ENCODE measurements around the gene ZFP36. TPM values are rescaled to one million over a fixed set of nuclear protein-coding genes. Genes with fewer than 3 reads are reported as not detected.
A peak's percentile ranks its signal among the peaks of the same experiment; 100 is the strongest.

The ZFP36 gene
- total and polyA plus RNA-seq, 4 experiments from 2014 or later: 151 to 191 (median 158) TPM

DNA sequence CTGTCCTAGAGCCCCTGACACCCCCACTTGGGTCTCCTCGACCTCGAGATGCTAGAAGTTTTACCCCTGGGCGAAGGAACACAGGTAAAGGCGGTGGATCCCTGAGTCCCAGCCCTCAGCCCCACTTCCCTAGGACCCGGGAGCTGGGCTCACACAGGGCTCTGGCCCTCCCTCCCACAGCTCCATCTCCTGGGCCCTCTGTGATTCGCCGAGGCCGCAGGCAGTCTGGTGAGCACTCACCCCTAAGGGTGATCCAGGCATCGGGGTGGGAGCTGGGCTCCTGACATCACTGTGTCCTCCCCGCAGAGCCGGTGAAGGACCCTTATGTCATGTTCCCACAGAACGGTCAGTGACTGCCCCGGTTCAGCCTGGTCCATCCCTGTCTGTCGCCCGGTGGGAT lies 14.1 kb downstream of the ZFP36 start:
- Mint-ChIP-seq H3K4me1 (peaks cover 0 to 4% (median 0%) of the 10 kb centered on the region in 4 donors), H3K36me3 (peaks cover 11 to 24% of the 10 kb centered on the region in 2 donors), H3K9me3 (no peaks in the 10 kb centered on the region), H3K27ac (peak overlapping the region in 1 of 7 donors; percentile 48), H3K4me3 (no peak overlapping the region), H3K27me3 (no peaks in the 10 kb centered on the region)
- no peaks in the 10 kb centered on the region for H3K27me3 ChIP-seq (ENCODE audit: insufficient read depth, low read length)
- no peak overlapping the region for H3K27ac ChIP-seq (ENCODE audit: low read depth, low read length)
- H3K4me3 ChIP-seq (ENCODE audit: low read length in 2 of 2): no peak overlapping the region
- POLR2A ChIA-PET (ENCODE audit: partially characterized antibody): interaction anchor here (0.6 to 3.6 kb wide), 4 partner anchors 10 to 30 kb away, joined by 3 to 20 read pairs (median 4); partner anchors contain the start of genes MED29, PAF1 and RPS16
- peaks cover 15% of the 10 kb centered on the region for H3K36me3 ChIP-seq (ENCODE audit: insufficient read depth, low read length)
- no peak for DNase-seq
- CTCF ChIA-PET (ENCODE audit: partially characterized antibody): no interaction called here
- H3K4me1 ChIP-seq (ENCODE audit: insufficient read depth, low read length): no peaks in the 10 kb centered on the region
- intact Hi-C loops (cut with micrococcal nuclease): no loop called here
- no peaks in the 10 kb centered on the region for H3K9me3 ChIP-seq (ENCODE audit: control insufficient read depth in 1 of 2, low read length in 2 of 2)

DNA sequence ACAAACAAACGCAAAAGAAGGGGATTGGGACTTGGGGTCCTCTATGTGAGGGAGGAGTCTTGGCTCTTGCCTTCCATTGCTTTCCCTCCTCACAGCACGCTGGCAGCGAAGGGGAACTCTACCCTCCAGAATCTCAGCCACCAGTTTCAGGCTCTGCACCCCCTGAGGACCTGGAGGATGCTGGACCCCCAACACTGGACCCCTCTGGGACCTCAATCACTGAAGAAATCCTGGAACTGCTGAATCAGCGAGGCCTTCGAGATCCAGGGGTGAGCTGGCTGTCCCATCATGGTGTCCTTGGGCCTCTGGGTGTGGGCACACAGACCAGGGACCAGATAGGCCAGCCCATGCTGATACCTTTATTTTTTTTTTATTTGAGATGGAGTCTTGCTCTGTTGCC lies 15.4 kb downstream of the ZFP36 start:
- intact Hi-C loops (cut with micrococcal nuclease): no loop called here
- Mint-ChIP-seq H3K4me3 (no peak overlapping the region), H3K36me3 (peaks cover 11 to 25% of the 10 kb centered on the region in 2 donors), H3K27me3 (no peaks in the 10 kb centered on the region), H3K9me3 (no peaks in the 10 kb centered on the region), H3K27ac (peak overlapping the region in 1 of 7 donors; percentile 60), H3K4me1 (peaks cover 0 to 11% (median 0%) of the 10 kb centered on the region in 4 donors)
- Histone ChIP-seq H3K27ac (ENCODE audit: low read depth, low read length) (no peak overlapping the region), H3K9me3 (ENCODE audit: control insufficient read depth in 1 of 2, low read length in 2 of 2) (no peaks in the 10 kb centered on the region), H3K27me3 (ENCODE audit: insufficient read depth, low read length) (no peaks in the 10 kb centered on the region), H3K4me3 (ENCODE audit: low read length in 2 of 2) (no peak overlapping the region), H3K36me3 (ENCODE audit: insufficient read depth, low read length) (peaks cover 15% of the 10 kb centered on the region), H3K4me1 (ENCODE audit: insufficient read depth, low read length) (no peaks in the 10 kb centered on the region)
- CTCF ChIA-PET (ENCODE audit: partially characterized antibody): interaction anchor here (2.2 kb wide), 1 partner anchor 13 kb away, joined by 4 read pairs; the partner anchor contains the start of gene RPS16
- DNase-seq: no peak
- POLR2A ChIA-PET (ENCODE audit: partially characterized antibody): interaction anchor here (0.6 to 3.6 kb wide), 5 partner anchors 9 to 111 kb away, joined by 3 to 20 read pairs (median 6); partner anchors contain the start of genes EID2B, MED29, PAF1 and PLEKHG2

DNA sequence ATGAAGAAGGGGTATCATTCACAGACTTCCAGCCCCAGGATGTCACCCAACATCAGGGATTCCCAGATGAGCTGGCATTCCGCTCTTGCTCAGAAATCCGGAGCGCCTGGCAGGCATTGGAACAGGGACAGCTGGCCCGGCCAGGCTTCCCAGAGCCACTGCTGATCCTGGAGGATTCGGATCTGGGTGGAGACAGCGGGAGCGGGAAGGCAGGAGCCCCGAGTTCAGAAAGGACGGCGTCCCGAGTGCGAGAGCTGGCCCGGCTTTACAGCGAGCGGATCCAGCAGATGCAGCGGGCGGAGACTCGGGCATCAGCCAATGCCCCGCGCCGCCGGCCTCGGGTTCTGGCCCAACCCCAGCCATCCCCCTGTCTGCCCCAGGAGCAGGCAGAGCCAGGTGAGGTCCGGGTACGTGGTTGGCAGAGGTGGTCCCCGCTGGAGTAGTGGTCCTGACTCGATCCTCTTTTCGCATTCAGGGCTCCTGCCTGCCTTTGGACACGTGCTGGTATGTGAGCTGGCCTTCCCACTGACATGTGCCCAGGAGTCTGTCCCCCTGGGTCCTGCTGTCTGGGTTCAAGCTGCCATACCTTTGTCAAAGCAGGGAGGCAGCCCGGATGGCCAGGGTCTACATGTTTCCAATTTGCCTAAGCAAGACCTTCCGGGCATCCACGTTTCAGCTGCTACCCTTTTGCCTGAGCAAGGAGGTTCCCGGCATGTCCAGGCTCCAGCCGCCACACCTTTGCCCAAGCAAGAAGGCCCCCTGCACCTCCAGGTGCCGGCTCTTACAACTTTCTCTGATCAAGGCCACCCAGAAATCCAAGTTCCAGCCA lies 16.8 kb downstream of the ZFP36 start:
- peak overlapping the region in 3 of 7 donors; percentile 50 to 67 (median 59) for H3K27ac Mint-ChIP-seq
- H3K4me1 Mint-ChIP-seq: peaks cover 0 to 9% (median 0%) of the 10 kb centered on the region in 4 donors
- H3K4me3 Mint-ChIP-seq: no peak overlapping the region
- Histone ChIP-seq H3K27ac (ENCODE audit: low read depth, low read length) (no peak overlapping the region), H3K36me3 (ENCODE audit: insufficient read depth, low read length) (peaks cover 15% of the 10 kb centered on the region), H3K27me3 (ENCODE audit: insufficient read depth, low read length) (no peaks in the 10 kb centered on the region), H3K9me3 (ENCODE audit: control insufficient read depth in 1 of 2, low read length in 2 of 2) (no peaks in the 10 kb centered on the region), H3K4me1 (ENCODE audit: insufficient read depth, low read length) (no peaks in the 10 kb centered on the region), H3K4me3 (ENCODE audit: low read length in 2 of 2) (no peak overlapping the region)
- no peak for DNase-seq
- no peaks in the 10 kb centered on the region for H3K27me3 Mint-ChIP-seq
- intact Hi-C loops (cut with micrococcal nuclease): no loop called here
- no peaks in the 10 kb centered on the region for H3K9me3 Mint-ChIP-seq
- H3K36me3 Mint-ChIP-seq: peaks cover 11 to 17% of the 10 kb centered on the region in 2 donors
- CTCF ChIA-PET (ENCODE audit: partially characterized antibody): interaction anchor here (0.6 to 2.2 kb wide), 2 partner anchors 12 to 39 kb away, joined by 4 read pairs; partner anchors contain the start of gene RPS16
- POLR2A ChIA-PET (ENCODE audit: partially characterized antibody): interaction anchor here (0.9 to 3.6 kb wide), 4 partner anchors 9 to 22 kb away, joined by 3 to 20 read pairs (median 7); partner anchors contain the start of genes RPS16 and SUPT5H

DNA sequence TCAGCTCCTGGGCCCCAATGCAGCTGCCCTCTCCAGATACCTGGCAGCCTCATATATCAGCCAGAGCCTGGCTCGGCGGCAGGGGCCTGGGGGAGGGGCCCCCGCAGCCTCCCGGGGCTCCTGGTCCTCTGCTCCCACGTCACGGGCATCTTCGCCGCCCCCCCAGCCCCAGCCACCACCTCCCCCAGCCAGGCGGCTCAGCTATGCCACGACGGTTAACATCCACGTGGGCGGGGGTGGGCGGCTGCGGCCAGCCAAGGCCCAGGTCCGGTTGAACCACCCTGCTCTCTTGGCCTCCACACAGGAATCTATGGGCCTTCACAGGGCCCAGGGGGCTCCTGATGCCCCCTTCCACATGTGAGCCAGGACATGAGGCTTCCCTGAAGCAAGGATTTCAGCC lies 18.3 kb downstream of the ZFP36 start:
- Mint-ChIP-seq H3K4me1 (peaks cover 0 to 9% (median 0%) of the 10 kb centered on the region in 4 donors), H3K9me3 (no peaks in the 10 kb centered on the region), H3K27ac (peak overlapping the region in 1 of 7 donors; percentile 35), H3K36me3 (peaks cover 11 to 14% of the 10 kb centered on the region in 2 donors), H3K27me3 (no peaks in the 10 kb centered on the region), H3K4me3 (no peak overlapping the region)
- Histone ChIP-seq H3K4me3 (ENCODE audit: low read length in 2 of 2) (no peak overlapping the region), H3K27ac (ENCODE audit: low read depth, low read length) (no peak overlapping the region), H3K9me3 (ENCODE audit: control insufficient read depth in 1 of 2, low read length in 2 of 2) (no peaks in the 10 kb centered on the region), H3K36me3 (ENCODE audit: insufficient read depth, low read length) (peaks cover 15% of the 10 kb centered on the region), H3K4me1 (ENCODE audit: insufficient read depth, low read length) (no peaks in the 10 kb centered on the region), H3K27me3 (ENCODE audit: insufficient read depth, low read length) (no peaks in the 10 kb centered on the region)
- DNase-seq: no peak
- POLR2A ChIA-PET (ENCODE audit: partially characterized antibody): interaction anchor here (0.9 to 2.6 kb wide), 4 partner anchors 8 to 31 kb away, joined by 3 to 10 read pairs (median 4); partner anchors contain the start of genes PLEKHG2 and RPS16
- intact Hi-C loops (cut with micrococcal nuclease): no loop called here
- CTCF ChIA-PET (ENCODE audit: partially characterized antibody): no interaction called here

DNA sequence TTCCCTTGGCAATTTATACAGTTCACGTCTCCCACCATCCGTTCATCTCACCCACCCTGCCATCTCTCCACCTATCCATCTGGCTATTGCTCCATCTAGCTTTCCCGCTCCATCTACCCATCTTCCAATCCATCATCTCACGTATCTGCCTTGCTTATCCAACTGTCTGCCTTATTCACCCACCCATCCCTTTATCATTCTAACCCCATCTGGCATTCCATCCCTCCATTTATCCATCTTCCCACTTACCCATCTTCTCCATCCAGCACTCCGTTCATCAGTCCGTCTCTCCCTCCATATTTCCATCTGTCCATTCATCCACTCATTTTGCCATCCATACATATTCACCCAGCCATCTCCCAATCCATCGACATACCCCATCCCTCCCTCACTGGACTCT lies 19.1 kb downstream of the ZFP36 start:
- Mint-ChIP-seq H3K27ac (peak overlapping the region in 3 of 7 donors; percentile 36 to 55 (median 52)), H3K9me3 (no peaks in the 10 kb centered on the region), H3K4me3 (no peak overlapping the region), H3K36me3 (peaks cover 11 to 19% of the 10 kb centered on the region in 2 donors), H3K27me3 (no peaks in the 10 kb centered on the region), H3K4me1 (peaks cover 4 to 13% (median 5%) of the 10 kb centered on the region in 4 donors)
- peaks cover 15% of the 10 kb centered on the region for H3K36me3 ChIP-seq (ENCODE audit: insufficient read depth, low read length)
- no peak overlapping the region for H3K4me3 ChIP-seq (ENCODE audit: low read length in 2 of 2)
- H3K27me3 ChIP-seq (ENCODE audit: insufficient read depth, low read length): no peaks in the 10 kb centered on the region
- H3K4me1 ChIP-seq (ENCODE audit: insufficient read depth, low read length): peaks cover 6% of the 10 kb centered on the region
- H3K27ac ChIP-seq (ENCODE audit: low read depth, low read length): no peak overlapping the region
- POLR2A ChIA-PET (ENCODE audit: partially characterized antibody): interaction anchor here (2.4 kb wide), 1 partner anchor 10 kb away, joined by 13 read pairs; the partner anchor contains the start of gene RPS16
- DNase-seq: no peak
- intact Hi-C loops (cut with micrococcal nuclease): no loop called here
- CTCF ChIA-PET (ENCODE audit: partially characterized antibody): interaction anchor here (1.3 kb wide), 1 partner anchor 10 kb away, joined by 3 read pairs; the partner anchor contains the start of gene RPS16
- no peaks in the 10 kb centered on the region for H3K9me3 ChIP-seq (ENCODE audit: control insufficient read depth in 1 of 2, low read length in 2 of 2)

DNA sequence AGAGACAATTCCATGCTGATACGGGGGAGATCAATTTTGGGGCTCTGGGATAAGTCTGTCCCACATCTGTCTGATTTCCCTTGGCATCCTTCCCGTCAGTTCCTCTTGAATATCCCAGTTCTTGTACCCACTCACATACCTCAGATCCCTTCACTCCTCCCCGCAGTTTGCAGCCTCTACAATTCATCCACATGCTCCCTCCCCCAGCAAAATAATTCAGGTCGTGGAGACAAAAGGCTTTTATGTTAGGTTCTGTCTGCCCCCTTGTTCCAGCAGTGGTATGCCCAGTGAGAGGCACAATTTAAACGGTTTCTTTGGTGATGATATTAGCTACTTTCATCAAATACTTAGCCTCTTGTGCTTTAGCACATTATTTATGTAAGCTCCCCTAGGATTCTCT lies 19.5 kb downstream of the ZFP36 start:
- Histone ChIP-seq H3K4me3 (ENCODE audit: low read length in 2 of 2) (no peak overlapping the region), H3K9me3 (ENCODE audit: control insufficient read depth in 1 of 2, low read length in 2 of 2) (no peaks in the 10 kb centered on the region), H3K27me3 (ENCODE audit: insufficient read depth, low read length) (no peaks in the 10 kb centered on the region), H3K27ac (ENCODE audit: low read depth, low read length) (no peak overlapping the region), H3K4me1 (ENCODE audit: insufficient read depth, low read length) (peaks cover 10% of the 10 kb centered on the region), H3K36me3 (ENCODE audit: insufficient read depth, low read length) (peaks cover 15% of the 10 kb centered on the region)
- Mint-ChIP-seq H3K27ac (peak overlapping the region in 4 of 7 donors; percentile 3 to 63 (median 26)), H3K9me3 (no peaks in the 10 kb centered on the region), H3K36me3 (peaks cover 11 to 23% of the 10 kb centered on the region in 2 donors), H3K4me3 (no peak overlapping the region), H3K4me1 (peaks cover 6 to 15% (median 10%) of the 10 kb centered on the region in 4 donors), H3K27me3 (no peaks in the 10 kb centered on the region)
- ChIA-PET CTCF (ENCODE audit: partially characterized antibody) (interaction anchor here (1.1 to 1.3 kb wide), 2 partner anchors 10 to 28 kb away, joined by 3 to 5 read pairs; partner anchors contain the start of gene RPS16), POLR2A (ENCODE audit: partially characterized antibody) (interaction anchor here (2.4 kb wide), 1 partner anchor 10 kb away, joined by 13 read pairs; the partner anchor contains the start of gene RPS16)
- DNase-seq: no peak
- intact Hi-C loops (cut with micrococcal nuclease): no loop called here

DNA sequence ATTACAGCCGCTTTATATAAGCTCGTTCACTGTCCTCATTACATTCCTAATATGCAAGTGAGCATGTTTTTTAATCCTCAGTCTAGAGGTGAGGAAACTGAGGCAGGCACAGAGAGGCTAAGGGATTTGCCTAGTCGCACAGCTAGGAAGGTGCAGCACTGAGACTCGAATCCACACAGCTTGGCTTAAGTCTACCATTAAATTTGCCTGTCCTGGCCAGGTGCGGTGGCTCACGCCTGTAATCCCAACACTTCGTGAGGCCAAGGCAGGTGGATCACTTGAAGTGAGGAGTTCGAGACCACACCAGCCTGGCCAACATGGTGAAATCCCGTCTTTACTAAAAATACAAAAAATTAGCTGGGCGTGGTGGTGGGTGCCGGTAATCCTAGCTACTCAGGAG lies 21.1 kb downstream of the ZFP36 start:
- Histone ChIP-seq H3K9me3 (ENCODE audit: control insufficient read depth in 1 of 2, low read length in 2 of 2) (no peaks in the 10 kb centered on the region), H3K4me1 (ENCODE audit: insufficient read depth, low read length) (peaks cover 13% of the 10 kb centered on the region), H3K36me3 (ENCODE audit: insufficient read depth, low read length) (peaks cover 16% of the 10 kb centered on the region), H3K4me3 (ENCODE audit: low read length in 2 of 2) (no peak overlapping the region), H3K27me3 (ENCODE audit: insufficient read depth, low read length) (no peaks in the 10 kb centered on the region), H3K27ac (ENCODE audit: low read depth, low read length) (no peak overlapping the region)
- H3K36me3 Mint-ChIP-seq: peaks cover 12 to 29% of the 10 kb centered on the region in 2 donors
- no peak overlapping the region for H3K4me3 Mint-ChIP-seq
- no peak for DNase-seq
- H3K27me3 Mint-ChIP-seq: no peaks in the 10 kb centered on the region
- CTCF ChIA-PET (ENCODE audit: partially characterized antibody): interaction anchor here (2.1 kb wide), 1 partner anchor 16 kb away, joined by 5 read pairs; no protein-coding TSS in a partner anchor
- POLR2A ChIA-PET (ENCODE audit: partially characterized antibody): interaction anchor here (1.0 to 2.4 kb wide), 4 partner anchors 8 to 15 kb away, joined by 3 to 13 read pairs (median 4); partner anchors contain the start of genes PLEKHG2 and RPS16
- intact Hi-C loops (cut with micrococcal nuclease): no loop called here
- H3K27ac Mint-ChIP-seq: peak overlapping the region in 2 of 7 donors; percentile 7 to 78
- no peaks in the 10 kb centered on the region for H3K9me3 Mint-ChIP-seq
- H3K4me1 Mint-ChIP-seq: peaks cover 6 to 17% (median 16%) of the 10 kb centered on the region in 4 donors

All from CD4-positive, alpha-beta memory T cell (primary cell).